ENCODE results near the gene ACOXL.

GRCh38 chr2:110900191-110900590 lies 167.8 kb downstream of the ACOXL start:
- TF ChIP-seq ZBTB33 (IDR thresholded peaks at IDR 0.05) (no peak), MTA2 (IDR thresholded peaks at IDR 0.05; ENCODE audit: low read depth) (no peak), NRF1 (conservative IDR thresholded peaks at IDR 0.05; ENCODE audit: low read depth, low read length) (no peak), POLR2AphosphoS5 (IDR thresholded peaks at IDR 0.05; ENCODE audit: low read length) (no peak), CREM (IDR thresholded peaks at IDR 0.05; ENCODE audit: low read depth) (no peak), BRCA1 (IDR thresholded peaks at IDR 0.05; ENCODE audit: low read depth, low read length) (no peak), YY1 (IDR thresholded peaks at IDR 0.05; ENCODE audit: low read depth, low read length) (no peak), SRF (IDR thresholded peaks at IDR 0.05; ENCODE audit: low read depth in 2 of 2, low read length in 2 of 2) (no peak), SMAD1 (IDR thresholded peaks at IDR 0.05; ENCODE audit: low read depth, partially characterized antibody) (no peak), RFX5 (IDR thresholded peaks at IDR 0.05; ENCODE audit: low read depth, low read length) (no peak), CREB1 (IDR thresholded peaks at IDR 0.05; ENCODE audit: low read depth) (no peak), MEF2A (IDR thresholded peaks at IDR 0.05; ENCODE audit: insufficient read depth, low read depth, low read length) (no peak)
- TF ChIP-seq, protein P1, sequence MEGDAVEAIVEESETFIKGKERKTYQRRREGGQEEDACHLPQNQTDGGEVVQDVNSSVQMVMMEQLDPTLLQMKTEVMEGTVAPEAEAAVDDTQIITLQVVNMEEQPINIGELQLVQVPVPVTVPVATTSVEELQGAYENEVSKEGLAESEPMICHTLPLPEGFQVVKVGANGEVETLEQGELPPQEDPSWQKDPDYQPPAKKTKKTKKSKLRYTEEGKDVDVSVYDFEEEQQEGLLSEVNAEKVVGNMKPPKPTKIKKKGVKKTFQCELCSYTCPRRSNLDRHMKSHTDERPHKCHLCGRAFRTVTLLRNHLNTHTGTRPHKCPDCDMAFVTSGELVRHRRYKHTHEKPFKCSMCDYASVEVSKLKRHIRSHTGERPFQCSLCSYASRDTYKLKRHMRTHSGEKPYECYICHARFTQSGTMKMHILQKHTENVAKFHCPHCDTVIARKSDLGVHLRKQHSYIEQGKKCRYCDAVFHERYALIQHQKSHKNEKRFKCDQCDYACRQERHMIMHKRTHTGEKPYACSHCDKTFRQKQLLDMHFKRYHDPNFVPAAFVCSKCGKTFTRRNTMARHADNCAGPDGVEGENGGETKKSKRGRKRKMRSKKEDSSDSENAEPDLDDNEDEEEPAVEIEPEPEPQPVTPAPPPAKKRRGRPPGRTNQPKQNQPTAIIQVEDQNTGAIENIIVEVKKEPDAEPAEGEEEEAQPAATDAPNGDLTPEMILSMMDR (IDR thresholded peaks at IDR 0.05 in 2 of 3, conservative IDR thresholded peaks at IDR 0.05 in 1 of 3; ENCODE audit: control insufficient read depth in 2 of 3, extremely low read depth in 1 of 3, insufficient read depth in 1 of 3, low read depth in 3 of 3, low read length in 3 of 3): no peak

All from GM12878 (cell line).